ENCODE measurements around the gene CPVL.

DNA sequence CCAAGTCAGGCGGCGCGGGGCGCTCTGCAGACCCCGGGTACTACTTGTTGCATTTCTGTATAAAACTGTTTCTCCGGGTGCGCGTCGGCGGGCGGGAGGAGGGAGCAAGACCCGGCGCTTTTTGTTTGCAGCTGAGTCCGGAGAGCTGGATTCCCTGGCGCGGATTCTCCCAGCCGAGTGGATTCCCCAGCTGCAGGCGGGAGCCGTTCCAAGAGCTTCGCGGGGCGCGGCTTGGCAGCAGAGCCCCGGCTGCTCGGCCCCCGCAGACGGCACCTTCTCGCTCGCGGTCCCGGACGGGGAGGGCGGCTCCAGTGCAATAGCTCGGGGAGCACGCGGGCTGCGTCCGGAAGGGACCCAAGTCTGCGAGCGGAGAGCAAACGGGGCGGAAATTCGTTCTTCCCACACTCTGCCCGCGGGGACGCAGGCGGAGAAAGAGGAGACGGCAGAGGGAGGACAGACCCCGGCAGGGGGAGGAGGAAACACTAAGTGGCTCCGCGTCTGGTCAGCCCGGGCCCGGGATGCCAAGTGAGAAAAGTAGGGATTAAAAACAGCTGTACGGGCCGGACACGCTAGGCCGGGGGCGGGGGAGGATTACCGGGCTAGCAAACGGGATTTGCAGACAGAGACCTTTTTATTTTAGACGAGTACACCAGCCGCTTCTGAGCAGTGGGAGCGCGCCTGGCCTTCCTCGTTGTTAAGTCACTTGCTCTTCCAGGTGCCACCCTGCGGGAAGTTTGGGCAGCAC is 187.9 kb downstream of the CPVL start, which contains the start of gene TRIL:
- TF ChIP-seq NR3C1 (IDR thresholded peaks at IDR 0.05): no peak
- TF ChIP-seq, protein P1, sequence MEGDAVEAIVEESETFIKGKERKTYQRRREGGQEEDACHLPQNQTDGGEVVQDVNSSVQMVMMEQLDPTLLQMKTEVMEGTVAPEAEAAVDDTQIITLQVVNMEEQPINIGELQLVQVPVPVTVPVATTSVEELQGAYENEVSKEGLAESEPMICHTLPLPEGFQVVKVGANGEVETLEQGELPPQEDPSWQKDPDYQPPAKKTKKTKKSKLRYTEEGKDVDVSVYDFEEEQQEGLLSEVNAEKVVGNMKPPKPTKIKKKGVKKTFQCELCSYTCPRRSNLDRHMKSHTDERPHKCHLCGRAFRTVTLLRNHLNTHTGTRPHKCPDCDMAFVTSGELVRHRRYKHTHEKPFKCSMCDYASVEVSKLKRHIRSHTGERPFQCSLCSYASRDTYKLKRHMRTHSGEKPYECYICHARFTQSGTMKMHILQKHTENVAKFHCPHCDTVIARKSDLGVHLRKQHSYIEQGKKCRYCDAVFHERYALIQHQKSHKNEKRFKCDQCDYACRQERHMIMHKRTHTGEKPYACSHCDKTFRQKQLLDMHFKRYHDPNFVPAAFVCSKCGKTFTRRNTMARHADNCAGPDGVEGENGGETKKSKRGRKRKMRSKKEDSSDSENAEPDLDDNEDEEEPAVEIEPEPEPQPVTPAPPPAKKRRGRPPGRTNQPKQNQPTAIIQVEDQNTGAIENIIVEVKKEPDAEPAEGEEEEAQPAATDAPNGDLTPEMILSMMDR (IDR thresholded peaks at IDR 0.05): no peak
- TF ChIP-seq, protein P2, sequence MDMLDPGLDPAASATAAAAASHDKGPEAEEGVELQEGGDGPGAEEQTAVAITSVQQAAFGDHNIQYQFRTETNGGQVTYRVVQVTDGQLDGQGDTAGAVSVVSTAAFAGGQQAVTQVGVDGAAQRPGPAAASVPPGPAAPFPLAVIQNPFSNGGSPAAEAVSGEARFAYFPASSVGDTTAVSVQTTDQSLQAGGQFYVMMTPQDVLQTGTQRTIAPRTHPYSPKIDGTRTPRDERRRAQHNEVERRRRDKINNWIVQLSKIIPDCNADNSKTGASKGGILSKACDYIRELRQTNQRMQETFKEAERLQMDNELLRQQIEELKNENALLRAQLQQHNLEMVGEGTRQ (IDR thresholded peaks at IDR 0.05): no peak

Measured in A549 (cell line).